Lower lobe of right lung (tissue), 2 donors: ENCODE results near the gene GARIN5A. TPM values are rescaled to one million over a fixed set of nuclear protein-coding genes. Genes with fewer than 3 reads are reported as not detected.

ENCODE experiments used
- ATAC-seq, 2 donors: fragments of 200-7000 bp; cut with Tn5 transposase; one replicate each; pipeline ENCODE4 v1.9.1; 2020 to 2022; ENCODE audit warnings: mild to moderate bottlenecking in 2 of 2, moderate library complexity in 2 of 2
- DNase-seq: peaks from one replicate; pipeline ENCODE4 v3.0.0-alpha.2; 2020
- H3K27ac ChIP-seq: fragments of 200-600 bp; one replicate; pipeline ENCODE4 v1.8.0; 2022
- H3K27me3 ChIP-seq: fragments of 200-600 bp; one replicate; pipeline ENCODE4 v1.8.0; 2022; ENCODE audit warnings: low read depth
- H3K36me3 ChIP-seq: fragments of 200-600 bp; one replicate; pipeline ENCODE4 v1.8.0; 2022; ENCODE audit warnings: mild to moderate bottlenecking
- H3K4me1 ChIP-seq: fragments of 200-600 bp; one replicate; pipeline ENCODE4 v1.8.0; 2022
- H3K4me3 ChIP-seq: fragments of 200-600 bp; one replicate; pipeline ENCODE4 v1.8.0; 2022; ENCODE audit warnings: mild to moderate bottlenecking
- H3K9me3 ChIP-seq: fragments of 200-600 bp; one replicate; pipeline ENCODE4 v1.8.0; 2022
- intact Hi-C: fragments of 100-400 bp; cut with DNase I; formaldehyde crosslinking; loops from one replicate; pipeline ENCODE4 v1.11.0; 2022
- total RNA-seq: library from RNA; stranded (reverse); fragmentation: NEBNext Ultra II Directional; extraction: Animal tissue kit (Norgen Biotek cat#: 25700); gene quantifications from one replicate; pipeline ENCODE4 v1.2.1, GENCODE V29; 2021
- TF ChIP-seq, protein P1 (sequence below): fragments of 200-600 bp; IDR thresholded peaks from one replicate; pipeline ENCODE4 v1.8.0; 2022; ENCODE audit warnings: antibody characterized with exemption, mild to moderate bottlenecking
- donor health status: DM: no; HTN: yes; CAD: no; lungs with severe emphysema.

Gene GARIN5A
- total RNA-seq, 1 donor from 2014 or later, result 2.2 TPM

DNA sequence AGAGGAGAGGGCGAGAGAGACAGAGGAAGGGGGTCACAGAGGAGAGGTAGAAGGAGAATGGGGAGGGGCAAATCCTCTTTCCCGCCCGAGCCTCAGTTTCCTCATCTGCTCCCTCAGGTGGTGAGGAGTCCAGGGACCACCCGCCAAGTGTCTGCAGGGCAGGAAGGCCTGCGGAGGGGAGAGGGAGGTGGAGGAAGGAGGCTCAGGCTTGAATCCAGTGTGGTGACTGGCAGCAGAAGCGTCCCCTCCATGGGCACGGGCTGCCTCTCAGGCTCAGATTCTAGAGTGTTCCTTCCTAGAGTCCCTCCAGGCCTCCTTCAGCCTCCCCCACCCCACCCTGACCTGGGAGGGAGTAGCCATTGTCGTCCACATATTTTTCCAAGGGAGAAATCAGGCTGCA is 16.5 kb upstream of the GARIN5A start:
- Histone ChIP-seq H3K27ac (no peak overlapping the region), H3K27me3 (no peaks in the 10 kb centered on the region), H3K36me3 (no peaks in the 10 kb centered on the region), H3K9me3 (no peaks in the 10 kb centered on the region), H3K4me3 (no peak overlapping the region), H3K4me1 (no peaks in the 10 kb centered on the region)
- TF ChIP-seq, protein P1, sequence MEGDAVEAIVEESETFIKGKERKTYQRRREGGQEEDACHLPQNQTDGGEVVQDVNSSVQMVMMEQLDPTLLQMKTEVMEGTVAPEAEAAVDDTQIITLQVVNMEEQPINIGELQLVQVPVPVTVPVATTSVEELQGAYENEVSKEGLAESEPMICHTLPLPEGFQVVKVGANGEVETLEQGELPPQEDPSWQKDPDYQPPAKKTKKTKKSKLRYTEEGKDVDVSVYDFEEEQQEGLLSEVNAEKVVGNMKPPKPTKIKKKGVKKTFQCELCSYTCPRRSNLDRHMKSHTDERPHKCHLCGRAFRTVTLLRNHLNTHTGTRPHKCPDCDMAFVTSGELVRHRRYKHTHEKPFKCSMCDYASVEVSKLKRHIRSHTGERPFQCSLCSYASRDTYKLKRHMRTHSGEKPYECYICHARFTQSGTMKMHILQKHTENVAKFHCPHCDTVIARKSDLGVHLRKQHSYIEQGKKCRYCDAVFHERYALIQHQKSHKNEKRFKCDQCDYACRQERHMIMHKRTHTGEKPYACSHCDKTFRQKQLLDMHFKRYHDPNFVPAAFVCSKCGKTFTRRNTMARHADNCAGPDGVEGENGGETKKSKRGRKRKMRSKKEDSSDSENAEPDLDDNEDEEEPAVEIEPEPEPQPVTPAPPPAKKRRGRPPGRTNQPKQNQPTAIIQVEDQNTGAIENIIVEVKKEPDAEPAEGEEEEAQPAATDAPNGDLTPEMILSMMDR, result no peak
- DNase-seq (no peak), ATAC-seq (no peak)
- intact Hi-C loops, result no loop called here

DNA sequence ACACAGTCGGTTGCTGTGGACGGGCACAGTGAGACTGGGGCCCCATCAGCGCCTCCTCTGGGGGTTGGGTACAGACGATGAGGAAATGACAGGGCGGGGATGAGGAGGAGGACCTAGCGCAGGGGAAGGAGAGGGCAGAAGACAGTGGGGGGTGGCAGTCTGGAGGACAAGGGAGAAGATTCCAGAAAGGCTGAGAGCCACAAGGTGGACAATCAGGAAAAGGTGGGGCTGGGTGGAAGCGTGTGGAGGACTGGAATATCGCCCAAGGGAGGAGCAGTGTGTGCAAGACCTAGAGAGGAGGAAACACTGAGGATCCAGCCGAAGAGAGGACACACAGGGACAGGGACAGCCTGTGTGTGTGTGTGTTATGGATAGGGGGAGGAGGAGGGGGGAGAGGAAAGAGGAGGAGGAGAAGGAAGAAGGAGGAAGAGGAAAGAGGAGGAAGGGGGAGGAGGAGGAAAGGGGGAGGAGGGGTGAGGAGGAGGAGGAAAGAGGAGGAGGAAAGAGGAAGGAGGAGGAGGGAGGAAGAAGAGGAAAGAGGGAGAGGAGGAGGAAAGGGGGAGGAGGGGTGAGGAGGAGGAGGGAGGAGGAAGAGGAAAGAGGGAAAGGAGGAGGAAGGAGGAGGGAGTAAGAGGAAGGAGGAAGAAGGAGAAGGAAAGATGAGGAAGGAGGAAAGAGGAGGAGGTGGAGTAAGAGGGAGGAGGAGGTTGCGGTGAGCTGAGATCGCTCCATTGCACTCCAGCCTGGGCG is 15.8 kb upstream of the GARIN5A start:
- Histone ChIP-seq H3K36me3 (no peaks in the 10 kb centered on the region), H3K9me3 (no peaks in the 10 kb centered on the region), H3K4me1 (peaks cover 1% of the 10 kb centered on the region), H3K27me3 (peaks cover 2% of the 10 kb centered on the region), H3K27ac (no peak overlapping the region), H3K4me3 (no peak overlapping the region)
- DNase-seq (peak; percentile 39), ATAC-seq (peak; percentile 52 to 55)
- TF ChIP-seq, protein P1, result no peak
- intact Hi-C loops, result no loop called here

- H3K4me3 ChIP-seq, result no peak overlapping the region
- intact Hi-C loops, result no loop called here
- H3K4me1 ChIP-seq, result peaks cover 5% of the 10 kb centered on the region
- H3K36me3 ChIP-seq, result no peaks in the 10 kb centered on the region
- DNase-seq, result no peak
- peaks cover 6% of the 10 kb centered on the region for H3K27me3 ChIP-seq
- TF ChIP-seq, protein P1, result no peak
- no peaks in the 10 kb centered on the region for H3K9me3 ChIP-seq
- no peak overlapping the region for H3K27ac ChIP-seq
- ATAC-seq, result no peak
Observed at GRCh38 chr19:50490991-50491472, 14.4 kb upstream of the GARIN5A start.

- DNase-seq (no peak), ATAC-seq (no peak)
- Histone ChIP-seq H3K27ac (no peak overlapping the region), H3K4me1 (peaks cover 5% of the 10 kb centered on the region), H3K9me3 (no peaks in the 10 kb centered on the region), H3K27me3 (peaks cover 6% of the 10 kb centered on the region), H3K36me3 (no peaks in the 10 kb centered on the region), H3K4me3 (no peak overlapping the region)
- intact Hi-C loops, result no loop called here
- TF ChIP-seq, protein P1, result no peak
Observed at GRCh38 chr19:50490411-50490811, 13.8 kb upstream of the GARIN5A start.

GRCh38 chr19:50489461-50490011 is 12.9 kb upstream of the GARIN5A start:
- intact Hi-C loops, result no loop called here
- ATAC-seq (peak in 1 of 2 donors; percentile 15), DNase-seq (peak; percentile 47)
- peaks cover 5% of the 10 kb centered on the region for H3K4me1 ChIP-seq
- H3K9me3 ChIP-seq, result no peaks in the 10 kb centered on the region
- peak overlapping the region; percentile 3 for H3K4me3 ChIP-seq
- TF ChIP-seq, protein P1, result no peak
- peaks cover 6% of the 10 kb centered on the region for H3K27me3 ChIP-seq
- no peak overlapping the region for H3K27ac ChIP-seq
- peaks cover 8% of the 10 kb centered on the region for H3K36me3 ChIP-seq
